T-cell (primary cell): ENCODE measurements around the gene AP3M1. TPM values are rescaled to one million over a fixed set of nuclear protein-coding genes. Genes with fewer than 3 reads are reported as not detected.
"Not testable (repeated sequence)": the region's sequence is repeated elsewhere in the genome, so short reads cannot be mapped to it uniquely, and the experiment has no call there.

Source experiments
- ATAC-seq, 4 experiments: fragments of 200-7000 bp in 3 of 4; fragments of 150-1000 bp in 1 of 4; cut with Tn5 transposase; replicated peaks in 1 of 4; 1 replicate in 3 of 4; 2 replicates in 1 of 4; pipeline ENCODE4 v1.10.0; 2021; ENCODE audit warnings: moderate library complexity in 3 of 4, mild to moderate bottlenecking in 2 of 4, moderate number of reproducible peaks in 1 of 4
- CTCF ChIA-PET, 2 donors: fragments of 300-600 bp; sonication (Branson Sonifier 250); formaldehyde crosslinking; loops; one replicate each; lab custom pipeline; 2022; ENCODE audit warnings: antibody characterized with exemption in 2 of 2; lab: Charles Lee
- POLR2A ChIA-PET, 2 donors: fragments of 300-600 bp; sonication (Branson Sonifier 250); formaldehyde crosslinking; loops; one replicate each; lab custom pipeline; 2022; ENCODE audit warnings: antibody characterized with exemption in 2 of 2; lab: Charles Lee
- DNase-seq, 35 experiments: peaks; one replicate each; pipeline versions ENCODE4 v3.0.0 to v3.0.0-alpha.2; 2013 to 2023
- H3K27ac ChIP-seq: one replicate; pipeline ENCODE4 v1.5.1; 2013; ENCODE audit warnings: low read length
- H3K27me3 ChIP-seq, 2 experiments: replicated peaks in 1 of 2; 1 replicate in 1 of 2; 2 replicates in 1 of 2; pipeline versions ENCODE4 v1.6.1 to v1.7.0; 2013; ENCODE audit warnings: low read length in 1 of 2, mixed read lengths in 1 of 2; ENCODE audit not compliant: control insufficient read depth in 2 of 2, insufficient read depth in 2 of 2; ENCODE audit errors: extremely low read depth in 1 of 2
- H3K36me3 ChIP-seq, 2 donors: 1 replicate in 1 of 2; 2 replicates in 1 of 2; pipeline versions ENCODE4 v1.6.1 to v1.7.0; 2013; ENCODE audit warnings: low read length in 1 of 2; ENCODE audit not compliant: control insufficient read depth in 2 of 2, insufficient read depth in 1 of 2; ENCODE audit errors: extremely low read depth in 1 of 2
- H3K4me1 ChIP-seq, 2 experiments: 1 replicate in 1 of 2; 2 replicates in 1 of 2; pipeline versions ENCODE4 v1.6.1 to v1.7.0; 2013; ENCODE audit warnings: low read length in 2 of 2, mixed read lengths in 1 of 2; ENCODE audit not compliant: insufficient read depth in 2 of 2, control insufficient read depth in 1 of 2; ENCODE audit errors: extremely low read depth in 1 of 2
- H3K4me3 ChIP-seq, 2 donors: 1 replicate in 1 of 2; 2 replicates in 1 of 2; pipeline versions ENCODE4 v1.5.1 to v1.7.0; 2013; ENCODE audit warnings: mild to moderate bottlenecking in 2 of 2, low read length in 1 of 2, moderate library complexity in 1 of 2; ENCODE audit not compliant: control insufficient read depth in 1 of 2; ENCODE audit errors: extremely low read depth in 1 of 2
- H3K9me3 ChIP-seq: 2 replicates; pipeline ENCODE4 v1.7.0; 2013
- H3K27ac Mint-ChIP-seq, 2 donors: one replicate each; pipeline ENCODE4 v1.8.0; 2020 to 2021; ENCODE audit warnings: mild to moderate bottlenecking in 2 of 2, mixed read lengths in 2 of 2
- H3K27me3 Mint-ChIP-seq, 2 donors: one replicate each; pipeline ENCODE4 v1.8.0; 2021 to 2022; ENCODE audit warnings: mixed read lengths in 2 of 2
- H3K36me3 Mint-ChIP-seq: one replicate; pipeline ENCODE4 v1.8.0; 2021; ENCODE audit warnings: mixed read lengths
- H3K4me1 Mint-ChIP-seq, 3 donors: one replicate each; pipeline ENCODE4 v1.8.0; 2020 to 2022; ENCODE audit warnings: mixed read lengths in 3 of 3, mild to moderate bottlenecking in 1 of 3
- H3K4me3 Mint-ChIP-seq, 3 donors: one replicate each; pipeline ENCODE4 v1.8.0; 2020 to 2022; ENCODE audit warnings: mild to moderate bottlenecking in 3 of 3, mixed read lengths in 3 of 3, moderate library complexity in 3 of 3
- H3K9me3 Mint-ChIP-seq, 3 donors: one replicate each; pipeline ENCODE4 v1.8.0; 2020 to 2022; ENCODE audit warnings: mixed read lengths in 3 of 3
- WGBS: methylation state at CpG from one replicate; pipeline ENCODE4 v1.1.5; 2013; ENCODE audit warnings: missing lambda C conversion rate; ENCODE audit not compliant: insufficient coverage; 5-methylcytosine and 5-hydroxymethylcytosine counted together
- total RNA-seq, 35 experiments: library from RNA in 6 of 35; stranded (reverse) in 6 of 35; fragments of 120-200 nt in 1 of 35; gene quantifications; one replicate each; pipeline versions ENCODE4 v1.2.1 to v1.2.4 and lab custom pipeline; 2013 to 2026

Gene AP3M1
- total RNA-seq, 5 donors from 2014 or later (not counting 1 experiment from before 2014, with no cell fraction given) = 25.8 to 37.1 (median 33.9) TPM

DNA sequence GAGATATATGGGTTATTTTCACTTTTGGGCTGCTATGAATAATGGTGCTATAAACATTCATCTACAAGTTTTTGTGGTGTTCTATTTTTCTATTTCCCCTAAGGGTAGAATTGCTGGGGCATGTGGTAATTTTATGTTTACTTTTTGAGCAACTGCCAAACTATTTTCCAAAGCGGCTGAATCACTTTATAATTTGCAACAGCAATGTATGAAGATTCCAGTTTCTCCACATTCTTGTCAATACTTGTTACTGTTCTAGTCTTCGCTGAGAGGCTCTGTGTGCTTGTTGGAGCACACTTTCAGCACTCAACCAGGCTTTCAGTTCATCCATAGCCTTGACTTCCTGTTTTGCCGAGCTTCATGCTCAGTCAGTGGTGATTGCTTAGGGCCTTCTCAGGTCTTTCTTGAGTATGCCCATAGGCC is 39.4 kb upstream of the AP3M1 start:
- 0% methylated on average over 1 of the region's 3 CpGs for WGBS
- DNase-seq (peak in 20 of 35 experiments; percentile 6 to 61 (median 20)), ATAC-seq (peak; percentile 66 to 94 (median 90))
- peak overlapping the region; percentile 52 to 74 (median 55) for H3K4me3 Mint-ChIP-seq
- ChIA-PET CTCF (interaction anchor here (0.6 to 1.6 kb wide), 9 partner anchors 11 to 667 kb away, joined by 3 to 7 read pairs (median 4); no protein-coding TSS in a partner anchor), POLR2A (interaction anchor here (0.6 to 2.6 kb wide), 8 partner anchors 12 to 448 kb away, joined by 3 to 11 read pairs (median 4); partner anchors contain the start of genes ADK (in 1 of the 2) and AP3M1 (in 1 of the 2))
- Histone ChIP-seq H3K36me3 (no peaks in the 10 kb centered on the region), H3K4me3 (no peak overlapping the region), H3K9me3 (no peaks in the 10 kb centered on the region), H3K27me3 (no peaks in the 10 kb centered on the region), H3K27ac (peak overlapping the region; percentile 69), H3K4me1 (peaks cover 13 to 16% of the 10 kb centered on the region in 2 experiments)
- no peaks in the 10 kb centered on the region for H3K9me3 Mint-ChIP-seq
- peaks cover 6% of the 10 kb centered on the region for H3K36me3 Mint-ChIP-seq
- no peaks in the 10 kb centered on the region for H3K27me3 Mint-ChIP-seq
- peaks cover 55 to 74% (median 65%) of the 10 kb centered on the region in 3 donors for H3K4me1 Mint-ChIP-seq
- peak overlapping the region; percentile 98 to 99 for H3K27ac Mint-ChIP-seq

DNA sequence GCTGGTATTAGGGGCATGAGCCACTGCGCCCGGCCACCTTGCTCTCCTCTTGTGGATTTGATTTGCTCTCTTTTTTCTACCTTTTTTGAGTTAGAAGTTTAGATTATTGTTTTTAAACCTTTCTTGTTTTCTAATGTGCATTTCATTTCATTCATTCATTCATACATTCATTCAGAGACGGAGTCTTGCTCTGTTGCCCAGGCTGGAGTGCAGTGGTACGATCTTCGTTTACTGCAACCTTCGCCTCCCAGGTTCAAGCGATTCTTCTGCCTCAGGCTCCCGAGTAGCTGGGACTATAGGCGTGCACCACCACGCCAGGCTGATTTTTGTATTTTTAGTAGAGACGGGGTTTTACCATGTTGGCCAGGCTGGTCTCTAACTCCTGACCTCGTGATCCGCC is 38.0 kb upstream of the AP3M1 start:
- WGBS = 97% methylated on average over 8 of the region's 13 CpGs
- POLR2A ChIA-PET = interaction anchor here (0.5 to 2.6 kb wide), 3 partner anchors 12 to 831 kb away, joined by 3 to 11 read pairs (median 4); no protein-coding TSS in a partner anchor
- not testable (repeated sequence) for H3K27ac ChIP-seq, H3K36me3 Mint-ChIP-seq, H3K36me3 ChIP-seq, H3K27me3 Mint-ChIP-seq, H3K4me3 ChIP-seq, H3K27me3 ChIP-seq, ATAC-seq, H3K9me3 Mint-ChIP-seq, H3K4me3 Mint-ChIP-seq, DNase-seq, H3K9me3 ChIP-seq
- Mint-ChIP-seq H3K27ac (peak overlapping the region in 1 of 2 donors; percentile 44), H3K4me1 (peaks cover 45 to 66% (median 57%) of the 10 kb centered on the region in 3 donors)
- CTCF ChIA-PET = interaction anchor here in 1 of 2 donors (0.6 kb wide), 1 partner anchor 600 kb away, joined by 6 read pairs; no protein-coding TSS in a partner anchor
- peaks cover 4 to 13% of the 10 kb centered on the region in 2 experiments for H3K4me1 ChIP-seq

DNA sequence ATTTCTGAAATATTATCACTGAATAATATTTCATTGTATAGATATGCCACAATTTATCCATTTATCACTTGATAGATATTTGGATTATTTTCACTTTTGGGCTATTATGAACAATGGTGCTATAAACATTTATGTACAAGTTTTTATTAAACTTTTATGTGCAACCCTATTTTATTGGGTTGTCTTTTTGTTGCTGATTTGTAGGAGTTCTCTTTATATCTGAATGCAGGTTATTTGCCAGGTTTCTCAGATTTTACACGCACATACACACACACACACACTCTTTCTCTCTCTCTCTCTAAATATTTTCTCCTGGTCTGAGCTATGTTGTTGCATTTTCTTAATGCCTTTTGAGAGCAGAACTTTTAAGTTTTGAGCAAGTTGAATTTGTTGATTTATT is 36.6 kb upstream of the AP3M1 start:
- DNase-seq (no peak), ATAC-seq (no peak)
- no peak overlapping the region for H3K4me3 ChIP-seq
- WGBS = no CpG with 5 or more reads among the region's 1 CpG
- H3K4me1 ChIP-seq = peaks cover 2 to 10% of the 10 kb centered on the region in 2 experiments
- no peaks in the 10 kb centered on the region for H3K9me3 ChIP-seq
- Mint-ChIP-seq H3K4me1 (peaks cover 35 to 57% (median 49%) of the 10 kb centered on the region in 3 donors), H3K36me3 (peaks cover 8% of the 10 kb centered on the region), H3K4me3 (no peak overlapping the region), H3K27me3 (no peaks in the 10 kb centered on the region), H3K9me3 (no peaks in the 10 kb centered on the region), H3K27ac (peak overlapping the region; percentile 58 to 82)
- H3K27me3 ChIP-seq = no peaks in the 10 kb centered on the region
- no peaks in the 10 kb centered on the region for H3K36me3 ChIP-seq
- ChIA-PET POLR2A (interaction anchor here (0.6 to 1.1 kb wide), 2 partner anchors 9 to 16 kb away, joined by 3 read pairs; no protein-coding TSS in a partner anchor), CTCF (interaction anchor here in 1 of 2 donors (1.2 kb wide), 1 partner anchor 9 kb away, joined by 4 read pairs; no protein-coding TSS in a partner anchor)
- H3K27ac ChIP-seq = no peak overlapping the region

DNA sequence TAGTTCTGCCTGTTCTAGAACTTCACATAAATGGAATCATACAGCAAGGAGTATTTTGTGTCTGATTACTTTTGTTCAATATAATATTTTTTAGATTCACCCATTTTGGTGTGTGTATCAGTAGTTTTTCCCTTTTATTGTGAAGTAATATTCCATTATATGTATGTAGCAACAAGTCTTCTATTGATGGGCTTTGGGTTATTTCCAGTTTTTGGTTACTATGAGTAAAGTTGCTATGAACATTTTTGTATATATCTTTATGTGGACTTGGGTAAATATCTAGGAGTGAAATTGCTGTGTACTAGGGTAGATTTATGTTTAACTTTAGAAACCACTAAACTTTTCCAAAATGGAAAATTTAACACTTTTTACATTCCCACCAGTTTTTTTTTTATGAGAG is 36.0 kb upstream of the AP3M1 start:
- H3K27me3 ChIP-seq = no peaks in the 10 kb centered on the region
- H3K9me3 ChIP-seq = no peaks in the 10 kb centered on the region
- peaks cover 2 to 10% of the 10 kb centered on the region in 2 experiments for H3K4me1 ChIP-seq
- no peaks in the 10 kb centered on the region for H3K36me3 ChIP-seq
- ATAC-seq (no peak), DNase-seq (no peak)
- no peak overlapping the region for H3K4me3 Mint-ChIP-seq
- no peaks in the 10 kb centered on the region for H3K9me3 Mint-ChIP-seq
- POLR2A ChIA-PET = no interaction called here
- CTCF ChIA-PET = no interaction called here
- H3K27ac Mint-ChIP-seq = peak overlapping the region; percentile 56 to 58
- H3K4me1 Mint-ChIP-seq = peaks cover 33 to 58% (median 52%) of the 10 kb centered on the region in 3 donors
- H3K27me3 Mint-ChIP-seq = no peaks in the 10 kb centered on the region
- H3K27ac ChIP-seq = no peak overlapping the region
- H3K36me3 Mint-ChIP-seq = peaks cover 8% of the 10 kb centered on the region
- H3K4me3 ChIP-seq = no peak overlapping the region

DNA sequence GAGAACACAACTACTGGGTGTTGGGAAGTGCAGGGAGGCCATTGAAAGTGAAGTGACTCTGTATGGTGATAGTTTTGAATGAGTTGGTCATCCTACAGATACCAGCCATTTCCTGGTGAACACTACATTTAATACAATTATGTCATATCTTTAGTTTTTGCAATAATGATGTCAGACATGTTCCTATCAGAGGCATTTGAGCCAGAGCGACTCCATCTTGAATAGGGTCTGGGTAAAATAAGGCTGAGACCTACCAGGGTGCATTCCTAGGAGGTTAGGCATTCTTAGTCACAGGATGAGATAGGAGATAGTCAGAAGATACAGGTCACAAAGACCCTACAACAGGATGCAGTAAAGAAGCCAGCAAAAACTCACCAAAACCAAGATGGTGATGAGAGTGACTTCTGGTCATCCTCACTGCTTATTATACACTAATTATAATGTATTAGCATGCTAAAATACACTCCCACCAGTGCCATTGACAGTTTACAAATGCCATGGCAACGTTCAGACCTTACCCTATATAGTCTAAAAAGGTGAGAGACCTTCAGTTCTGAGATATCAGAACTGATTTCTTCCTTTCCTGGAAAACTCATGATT is 28.6 kb upstream of the AP3M1 start:
- H3K9me3 Mint-ChIP-seq = no peaks in the 10 kb centered on the region
- no peaks in the 10 kb centered on the region for H3K36me3 ChIP-seq
- H3K27ac Mint-ChIP-seq = peak overlapping the region; percentile 62 to 68
- ATAC-seq (no peak), DNase-seq (no peak)
- H3K9me3 ChIP-seq = no peaks in the 10 kb centered on the region
- peak overlapping the region in 2 of 3 donors; percentile 17 to 43 for H3K4me3 Mint-ChIP-seq
- no CpG with 5 or more reads among the region's 2 CpGs for WGBS
- H3K4me1 ChIP-seq = peaks cover 7 to 18% of the 10 kb centered on the region in 2 experiments
- H3K36me3 Mint-ChIP-seq = peaks cover 3% of the 10 kb centered on the region
- H3K27me3 ChIP-seq = no peaks in the 10 kb centered on the region
- H3K27me3 Mint-ChIP-seq = no peaks in the 10 kb centered on the region
- CTCF ChIA-PET = interaction anchor here in 1 of 2 donors (0.9 to 1.0 kb wide), 3 partner anchors 8 to 28 kb away, joined by 3 to 4 read pairs (median 4); partner anchors contain the start of genes ADK and AP3M1
- POLR2A ChIA-PET = interaction anchor here in 1 of 2 donors (0.7 to 1.0 kb wide), 3 partner anchors 8 to 51 kb away, joined by 3 to 7 read pairs (median 3); no protein-coding TSS in a partner anchor
- peaks cover 35 to 51% (median 51%) of the 10 kb centered on the region in 3 donors for H3K4me1 Mint-ChIP-seq
- no peak overlapping the region for H3K27ac ChIP-seq
- H3K4me3 ChIP-seq = no peak overlapping the region

DNA sequence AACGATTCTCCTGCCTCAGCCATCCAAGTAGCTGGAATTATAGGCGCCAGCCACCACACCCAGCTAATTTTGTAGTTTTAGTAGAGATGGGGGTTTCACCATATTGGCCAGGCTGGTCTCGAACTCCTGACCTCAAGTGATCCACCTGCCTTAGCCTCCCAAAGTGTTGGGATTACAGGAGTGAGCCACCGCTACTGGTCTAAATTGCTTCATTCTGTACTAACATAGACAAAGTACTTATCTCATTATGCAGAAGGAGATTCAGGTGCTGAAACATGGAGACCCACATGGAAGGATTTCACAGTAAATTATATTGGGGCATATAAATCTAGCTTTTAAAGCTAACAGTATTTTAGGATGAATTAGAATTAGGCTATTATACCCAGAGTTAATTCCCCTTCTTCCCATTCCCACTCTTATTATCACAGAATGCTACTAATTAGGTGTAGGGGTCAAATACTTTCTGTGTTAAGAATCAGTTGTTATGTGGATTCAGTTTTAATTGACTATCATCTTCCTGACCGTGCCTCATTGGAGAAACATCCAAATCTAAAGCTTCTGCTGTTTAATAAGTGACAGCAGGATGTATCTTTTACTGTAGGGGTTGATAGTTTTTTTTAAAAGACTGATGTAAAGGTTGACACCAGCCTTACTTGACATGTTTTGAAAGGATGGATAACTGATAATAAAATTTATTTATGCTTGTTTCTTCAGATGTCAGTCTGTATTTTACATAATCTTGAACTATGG is 27.6 kb upstream of the AP3M1 start:
- CTCF ChIA-PET = interaction anchor here in 1 of 2 donors (0.9 to 1.2 kb wide), 5 partner anchors 9 to 35 kb away, joined by 3 to 5 read pairs (median 4); partner anchors contain the start of genes ADK and AP3M1
- DNase-seq = no peak
- H3K4me3 Mint-ChIP-seq = peak overlapping the region; percentile 29 to 94 (median 93)
- no peak for ATAC-seq
- H3K27me3 Mint-ChIP-seq = no peaks in the 10 kb centered on the region
- POLR2A ChIA-PET = interaction anchor here (0.6 to 1.2 kb wide), 8 partner anchors 9 to 936 kb away, joined by 3 to 7 read pairs (median 3); no protein-coding TSS in a partner anchor
- Histone ChIP-seq H3K36me3 (no peaks in the 10 kb centered on the region), H3K4me3 (no peak overlapping the region), H3K4me1 (peaks cover 7 to 18% of the 10 kb centered on the region in 2 experiments), H3K9me3 (no peaks in the 10 kb centered on the region), H3K27me3 (no peaks in the 10 kb centered on the region), H3K27ac (no peak overlapping the region)
- peaks cover 3% of the 10 kb centered on the region for H3K36me3 Mint-ChIP-seq
- peak overlapping the region; percentile 67 to 82 for H3K27ac Mint-ChIP-seq
- WGBS = 80% methylated on average over 1 of the region's 5 CpGs
- no peaks in the 10 kb centered on the region for H3K9me3 Mint-ChIP-seq
- H3K4me1 Mint-ChIP-seq = peaks cover 35 to 51% (median 51%) of the 10 kb centered on the region in 3 donors
